ENCODE measurements around the gene GARNL3.

GARNL3 gene

GRCh38 chr9:127237801-127238200 is 26.8 kb upstream of the GARNL3 start:
- no peak for DNase-seq (ENCODE audit: low spot score)

GRCh38 chr9:127241354-127241753 is 23.2 kb upstream of the GARNL3 start:
- no peak for DNase-seq (ENCODE audit: low spot score)

- DNase-seq (ENCODE audit: low spot score), result peak; percentile 93
Observed at GRCh38 chr9:127244609-127245601, 19.7 kb upstream of the GARNL3 start.

GRCh38 chr9:127245637-127246164 is 18.9 kb upstream of the GARNL3 start:
- DNase-seq (ENCODE audit: low spot score), result no peak

GRCh38 chr9:127248241-127248640 is 16.3 kb upstream of the GARNL3 start:
- no peak for DNase-seq (ENCODE audit: low spot score)

GRCh38 chr9:127249877-127250276 is 14.7 kb upstream of the GARNL3 start:
- peak; percentile 58 for DNase-seq (ENCODE audit: low spot score)

GRCh38 chr9:127250896-127251391 is 13.6 kb upstream of the GARNL3 start:
- no peak for DNase-seq (ENCODE audit: low spot score)

GRCh38 chr9:127252410-127253318 is 11.9 kb upstream of the GARNL3 start:
- no peak for DNase-seq (ENCODE audit: low spot score)

GRCh38 chr9:127253446-127253845 is 11.1 kb upstream of the GARNL3 start:
- peak; percentile 40 for DNase-seq (ENCODE audit: low spot score)

- DNase-seq (ENCODE audit: low spot score), result no peak
Observed at GRCh38 chr9:127255692-127256091, 8.9 kb upstream of the GARNL3 start.

- DNase-seq (ENCODE audit: low spot score), result no peak
Observed at GRCh38 chr9:127256324-127256723, 8.2 kb upstream of the GARNL3 start.

GRCh38 chr9:127258606-127259471 is 5.7 kb upstream of the GARNL3 start:
- DNase-seq (ENCODE audit: low spot score), result no peak

GRCh38 chr9:127262602-127263001 is 2.0 kb upstream of the GARNL3 start:
- no peak for DNase-seq (ENCODE audit: low spot score)

GRCh38 chr9:127263237-127263636 is 1.3 kb upstream of the GARNL3 start:
- no peak for DNase-seq (ENCODE audit: low spot score)

GRCh38 chr9:127263664-127264063 is 910 bp upstream of the GARNL3 start:
- DNase-seq (ENCODE audit: low spot score), result no peak

GRCh38 chr9:127267793-127268525 is 3.4 kb downstream of the GARNL3 start:
- DNase-seq (ENCODE audit: low spot score), result peak; percentile 61

- no peak for DNase-seq (ENCODE audit: low spot score)
Observed at GRCh38 chr9:127269449-127269848, 4.9 kb downstream of the GARNL3 start.

GRCh38 chr9:127273326-127273725 is 8.8 kb downstream of the GARNL3 start:
- DNase-seq (ENCODE audit: low spot score), result no peak

- no peak for DNase-seq (ENCODE audit: low spot score)
Observed at GRCh38 chr9:127277099-127277498, 12.5 kb downstream of the GARNL3 start.

GRCh38 chr9:127277770-127278169 is 13.2 kb downstream of the GARNL3 start:
- DNase-seq (ENCODE audit: low spot score), result no peak

GRCh38 chr9:127278372-127278771 is 13.8 kb downstream of the GARNL3 start:
- no peak for DNase-seq (ENCODE audit: low spot score)
